GM12892 (cell line): Measurements from ENCODE around the gene KRT28.

Source experiments
- DNase-seq: peaks from one replicate; pipeline ENCODE4 v3.0.0; 2011; ENCODE audit not compliant: insufficient read length
- FAIRE-seq: peaks from 2 replicates; lab custom pipeline; 2011; peaks lifted over from hg19 to GRCh38; lab: Jason Lieb, UNC
- POLR2A ChIP-seq: IDR thresholded peaks from 2 replicates; pipeline ENCODE4 v1.6.1; 2011; ENCODE audit warnings: low read depth, low read length, control low read depth
- POLR2AphosphoS5 ChIP-seq: IDR thresholded peaks from 2 replicates; pipeline ENCODE4 v1.6.1; 2011; ENCODE audit warnings: low read depth, low read length, control low read depth
- TAF1 ChIP-seq: IDR thresholded peaks from 2 replicates; pipeline ENCODE4 v1.6.1; 2011; ENCODE audit warnings: low read depth, mild to moderate bottlenecking, control low read depth, low read length, borderline replicate concordance

Gene KRT28

DNA sequence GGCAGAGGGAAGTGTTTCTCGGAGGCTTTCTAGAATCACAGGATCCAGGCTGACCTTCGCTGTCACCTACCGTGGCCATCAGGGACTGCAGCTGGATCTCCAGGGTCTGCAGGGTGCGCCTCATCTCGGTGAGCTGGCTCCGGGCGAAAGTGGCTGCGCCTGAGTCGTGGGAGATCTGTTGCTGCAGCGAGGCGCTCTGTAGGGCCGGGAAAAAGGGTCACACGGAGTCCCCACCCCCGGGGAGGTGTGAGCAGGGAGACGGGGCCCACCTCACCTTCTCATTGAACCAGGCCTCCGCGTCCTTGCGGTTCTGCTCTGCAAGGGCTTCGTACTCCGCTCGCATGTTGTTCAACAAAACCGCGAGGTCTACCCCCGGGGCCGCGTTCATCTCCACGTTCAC is 2.9 kb downstream of the KRT28 start:
- TF ChIP-seq TAF1 (no peak), POLR2A (no peak), POLR2AphosphoS5 (no peak)
- no peak for FAIRE-seq
- DNase-seq = no peak

GRCh38 chr17:40795019-40795667 is 4.6 kb downstream of the KRT28 start:
- DNase-seq (no peak), FAIRE-seq (no peak)
- TF ChIP-seq POLR2AphosphoS5 (no peak), TAF1 (no peak), POLR2A (no peak)

DNA sequence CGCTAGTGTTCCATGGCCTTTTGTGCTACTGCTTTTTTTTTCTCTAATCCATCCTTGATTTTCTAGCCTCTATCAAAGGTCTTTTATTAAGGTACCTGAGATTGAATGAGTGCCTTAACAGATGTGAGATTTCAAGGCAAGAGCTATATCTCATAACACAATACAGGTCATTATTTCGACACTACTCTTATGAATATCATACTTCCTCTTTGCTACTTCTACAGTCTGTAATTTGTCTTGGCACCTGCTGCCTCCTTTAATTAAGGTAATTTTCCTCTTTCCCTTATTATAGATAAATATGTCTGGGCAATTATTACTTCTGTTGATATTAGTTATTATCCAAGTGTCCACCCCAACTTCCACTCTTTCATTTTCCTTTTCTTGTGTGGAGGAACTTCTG is 5.3 kb downstream of the KRT28 start:
- FAIRE-seq (no peak), DNase-seq (no peak)
- TF ChIP-seq POLR2AphosphoS5 (no peak), TAF1 (no peak), POLR2A (no peak)

DNA sequence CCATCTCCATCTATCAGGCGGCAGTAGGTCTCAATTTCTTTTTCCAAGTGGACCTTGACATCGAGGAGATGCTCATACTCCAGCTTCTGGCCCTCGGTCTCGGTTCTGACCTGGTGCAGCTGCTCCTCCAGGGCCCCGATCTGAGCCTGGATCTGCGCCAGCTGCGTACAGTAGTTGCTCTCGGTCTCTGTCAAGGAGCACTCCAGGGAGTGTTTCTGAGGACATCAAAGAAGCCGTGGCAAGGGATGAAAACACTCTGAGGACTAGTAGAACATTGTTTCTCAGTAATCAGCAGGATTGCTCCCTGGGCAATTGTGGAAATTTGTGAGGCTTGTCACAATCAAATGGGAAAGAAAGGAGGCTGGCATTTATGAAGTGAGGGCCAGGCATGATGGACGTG is 5.9 kb downstream of the KRT28 start:
- TF ChIP-seq TAF1 = no peak
- no peak for TF ChIP-seq POLR2AphosphoS5
- no peak for TF ChIP-seq POLR2A
- FAIRE-seq = no peak
- DNase-seq = no peak

DNA sequence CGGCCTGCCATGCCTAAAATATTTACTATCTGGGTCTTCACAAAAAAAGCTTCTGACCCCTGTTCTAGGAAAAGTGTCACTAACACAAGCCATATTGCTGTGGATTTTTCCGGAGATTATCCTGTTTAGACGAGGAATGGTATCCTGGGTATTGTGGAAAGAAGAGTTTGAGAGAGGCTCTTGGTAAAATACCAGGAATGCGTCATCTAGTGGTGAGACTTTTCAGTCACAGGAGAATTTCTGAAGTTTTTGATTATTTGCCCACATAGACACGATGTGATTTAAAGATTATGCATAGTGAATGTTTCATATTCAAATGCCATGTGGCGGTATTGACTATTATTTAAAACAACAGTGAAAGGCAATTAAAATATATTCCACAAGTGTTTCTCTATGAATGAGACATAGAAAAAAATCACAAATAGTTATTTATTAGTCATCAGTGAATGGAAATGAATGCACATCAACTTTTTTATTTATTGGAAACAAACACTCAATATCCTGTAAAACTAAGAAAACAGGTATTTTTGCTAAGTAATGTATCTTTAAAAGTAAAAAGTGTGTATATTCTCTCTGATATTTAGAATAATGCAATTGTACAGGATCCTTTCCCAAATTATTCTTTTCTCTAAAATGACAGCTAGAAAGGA is 7.8 kb downstream of the KRT28 start:
- DNase-seq (no peak), FAIRE-seq (peak; percentile 64)
- TF ChIP-seq POLR2AphosphoS5 (no peak), TAF1 (no peak)

DNA sequence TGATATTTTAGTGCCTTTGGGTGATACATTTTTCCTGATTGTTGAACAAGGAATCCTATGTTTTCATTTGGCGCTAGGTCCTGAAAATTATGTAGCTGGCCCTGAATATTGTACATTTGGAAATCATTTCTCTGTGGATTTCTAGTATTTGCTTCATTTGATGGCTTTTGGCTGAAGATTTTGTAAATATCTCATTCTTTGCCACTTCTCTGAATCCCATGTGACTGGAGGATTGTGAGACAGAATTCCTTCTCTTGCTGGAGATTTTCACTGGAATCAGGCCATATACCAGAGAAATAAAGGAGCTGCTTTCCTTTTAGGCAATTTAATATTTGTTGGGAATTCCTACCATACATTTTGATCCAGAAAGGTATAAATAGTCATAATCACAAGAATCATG is 8.6 kb downstream of the KRT28 start:
- FAIRE-seq (no peak), DNase-seq (no peak)
- TF ChIP-seq POLR2A (no peak), TAF1 (no peak), POLR2AphosphoS5 (no peak)

- no peak for FAIRE-seq
- TF ChIP-seq POLR2A (no peak), TAF1 (no peak), POLR2AphosphoS5 (no peak)
These were observed 17.3 kb downstream of the KRT28 start, which contains the start of gene KRT27 for GRCh38 chr17:40782450-40782849. TSS of gene KRT27 (minus strand) at chr17:40782550. CDS start at chr17:40782493, 57 bp downstream.

DNA sequence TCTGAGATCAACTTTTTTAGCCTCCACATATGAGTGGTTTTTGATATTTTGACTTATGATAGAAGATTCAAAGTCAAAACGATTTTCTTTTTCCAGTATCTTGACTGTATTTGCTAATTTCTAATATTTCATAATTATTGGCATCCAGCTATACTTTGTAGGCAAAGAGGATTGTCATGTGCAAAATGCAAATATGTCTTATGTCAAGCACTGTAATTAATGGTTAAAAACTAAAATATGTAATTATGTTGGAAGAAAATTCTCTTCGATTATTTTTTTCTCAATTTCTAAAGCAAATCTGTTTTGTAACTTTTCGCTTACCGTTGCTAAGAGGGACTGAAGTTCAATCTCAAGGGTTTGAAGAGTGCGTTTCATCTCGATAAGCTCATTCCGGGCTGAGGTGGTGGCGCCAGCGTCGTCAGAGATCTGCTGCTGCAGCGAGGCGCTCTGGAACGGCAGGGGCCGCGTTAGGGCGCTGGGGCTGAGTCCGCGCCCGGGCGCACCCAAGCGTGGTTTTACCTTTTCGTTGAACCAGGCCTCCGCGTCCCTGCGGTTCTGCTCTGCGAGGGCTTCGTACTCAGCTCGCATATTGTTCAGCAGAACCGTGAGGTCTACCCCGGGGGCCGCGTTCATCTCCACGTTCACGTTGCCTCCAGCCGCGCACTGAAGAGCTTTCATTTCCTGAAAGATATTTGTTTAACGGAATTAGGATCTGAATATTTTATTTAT is 20.4 kb downstream of the KRT28 start:
- FAIRE-seq (no peak), DNase-seq (no peak)
- TF ChIP-seq POLR2A (no peak), TAF1 (no peak), POLR2AphosphoS5 (no peak)

More at GRCh38 chr17:40782450-40782849, 17.3 kb downstream of the KRT28 start, which contains the start of gene KRT27:
- no peak for DNase-seq

GRCh38 chr17:40778461-40778860 is 21.3 kb downstream of the KRT28 start:
- DNase-seq (no peak), FAIRE-seq (no peak)
- no peak for TF ChIP-seq POLR2AphosphoS5
- TF ChIP-seq POLR2A = no peak
- no peak for TF ChIP-seq TAF1

DNA sequence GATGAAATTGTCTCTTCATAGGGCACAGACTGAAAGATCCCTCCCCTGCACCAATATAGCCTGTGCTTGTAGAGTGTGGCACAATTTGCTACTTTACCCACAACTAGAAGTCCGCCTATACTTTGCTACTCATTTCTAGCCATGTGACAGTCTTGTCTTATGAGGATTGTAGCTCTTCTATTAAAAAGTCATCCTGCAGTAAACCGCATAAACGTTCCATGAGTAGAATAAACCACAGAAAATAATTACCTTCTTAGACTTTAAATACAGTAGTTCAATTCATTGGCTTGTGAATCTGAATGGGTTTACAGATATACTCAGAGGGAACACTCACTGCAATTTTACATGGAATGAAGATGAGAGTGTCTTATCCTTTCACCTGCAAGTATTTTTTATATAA is 21.8 kb downstream of the KRT28 start:
- FAIRE-seq = no peak
- no peak for DNase-seq

GRCh38 chr17:40777459-40777858 is 22.3 kb downstream of the KRT28 start:
- DNase-seq (no peak), FAIRE-seq (no peak)
- TF ChIP-seq TAF1 (no peak), POLR2AphosphoS5 (no peak), POLR2A (no peak)

More for the DNA sequence above, 21.8 kb downstream of the KRT28 start:
- TF ChIP-seq TAF1 (no peak), POLR2A (no peak), POLR2AphosphoS5 (no peak)
